ENCODE measurements around the gene PCDH9. TPM values are rescaled to one million over a fixed set of nuclear protein-coding genes. Genes with fewer than 3 reads are reported as not detected.

Gene PCDH9
- total RNA-seq, 4 donors from 2014 or later = 2.8 to 22.4 (median 12.9) TPM

DNA sequence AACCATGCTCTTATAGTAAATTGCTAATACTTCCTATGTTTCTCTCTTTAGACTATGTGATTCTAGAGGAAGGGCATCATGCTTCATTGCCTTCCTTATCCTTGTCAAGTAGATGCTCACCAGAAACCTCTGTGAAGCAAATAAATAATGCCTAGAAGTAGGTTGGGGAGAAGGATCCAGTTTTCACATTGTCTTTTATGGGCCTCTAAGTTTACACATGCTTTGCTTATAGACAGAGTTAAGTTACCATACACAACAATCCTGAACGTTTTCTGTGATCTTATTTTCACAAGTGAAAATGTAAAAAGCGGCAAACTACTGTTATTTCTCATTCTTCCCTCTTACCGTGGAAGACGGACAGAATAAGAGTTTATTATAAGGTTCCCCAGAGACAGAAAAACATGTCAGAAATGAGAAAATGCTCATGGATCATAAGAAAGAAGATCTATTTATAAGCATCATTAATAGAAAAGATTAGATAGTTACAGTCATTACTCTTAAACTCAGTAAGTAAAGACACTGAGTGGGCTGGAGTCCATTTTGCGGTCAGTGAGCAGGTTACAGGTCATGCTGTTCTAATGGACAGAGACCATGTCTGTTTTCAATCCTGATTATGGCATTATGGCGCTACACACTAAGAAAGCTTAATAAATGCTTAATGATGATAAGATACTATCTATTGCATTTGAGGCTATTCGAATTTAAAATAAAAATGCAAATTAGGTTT is 723.9 kb downstream of the PCDH9 start:
- no peak overlapping the region for H3K27ac ChIP-seq
- intact Hi-C loops (cut with DNase I) = no loop called here
- TF ChIP-seq CTCF (IDR thresholded peaks at IDR 0.05) (no peak), POLR2A (IDR thresholded peaks at IDR 0.05) (no peak)
- no peaks in the 10 kb centered on the region for H3K4me1 ChIP-seq
- H3K4me3 ChIP-seq (replicated peaks in 1 of 3) = no peak overlapping the region
- no peaks in the 10 kb centered on the region for H3K9me3 ChIP-seq
- no peaks in the 10 kb centered on the region for H3K27me3 ChIP-seq
- WGBS, 2 donors = 78 to 79% methylated on average over 7 of the region's 7 CpGs
- H3K36me3 ChIP-seq = no peaks in the 10 kb centered on the region
- no peak for DNase-seq

- H3K4me3 ChIP-seq (replicated peaks in 1 of 3) = no peak overlapping the region
Observed at GRCh38 chr13:66503890-66504289, 726.2 kb downstream of the PCDH9 start.

GRCh38 chr13:66501181-66501580 is 729.0 kb downstream of the PCDH9 start:
- Histone ChIP-seq H3K36me3 (no peaks in the 10 kb centered on the region), H3K27ac (no peak overlapping the region), H3K9me3 (no peaks in the 10 kb centered on the region), H3K4me1 (no peaks in the 10 kb centered on the region), H3K4me3 (replicated peaks in 1 of 3) (no peak overlapping the region), H3K27me3 (no peaks in the 10 kb centered on the region)
- TF ChIP-seq CTCF (IDR thresholded peaks at IDR 0.05) (no peak), POLR2A (IDR thresholded peaks at IDR 0.05) (no peak)
- intact Hi-C loops (cut with DNase I) = no loop called here
- DNase-seq = no peak

More at GRCh38 chr13:66503890-66504289, 726.2 kb downstream of the PCDH9 start:
- Histone ChIP-seq H3K9me3 (no peaks in the 10 kb centered on the region), H3K27ac (no peak overlapping the region), H3K27me3 (no peaks in the 10 kb centered on the region), H3K4me1 (no peaks in the 10 kb centered on the region), H3K36me3 (no peaks in the 10 kb centered on the region)
- no peak for DNase-seq
- intact Hi-C loops (cut with DNase I) = no loop called here
- TF ChIP-seq POLR2A (IDR thresholded peaks at IDR 0.05) = no peak
- no peak for TF ChIP-seq CTCF (IDR thresholded peaks at IDR 0.05)
- 66 to 77% methylated on average over 6 of the region's 6 CpGs for WGBS, 2 donors

DNA sequence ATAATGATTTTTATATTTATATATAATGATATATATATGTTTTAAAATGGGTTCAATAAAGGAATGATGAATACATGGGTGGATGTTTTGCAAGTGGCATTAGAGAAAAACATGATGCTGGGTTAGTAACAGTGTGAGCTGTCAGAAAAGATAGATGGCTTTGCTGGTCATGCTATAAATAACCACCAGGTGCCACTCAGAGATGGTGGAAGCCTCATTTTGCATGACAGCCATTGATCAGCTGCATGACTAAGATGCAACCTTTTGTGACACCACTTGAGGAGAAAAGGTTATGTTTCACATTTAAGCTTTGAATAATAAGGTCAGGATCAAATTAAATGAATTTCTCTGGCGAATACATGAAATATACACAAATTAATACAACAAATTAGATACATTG is 737.7 kb downstream of the PCDH9 start:
- 40 to 84% methylated on average over 1 of the region's 1 CpG for WGBS, 2 donors
- Histone ChIP-seq H3K27me3 (no peaks in the 10 kb centered on the region), H3K4me1 (no peaks in the 10 kb centered on the region), H3K27ac (no peak overlapping the region), H3K4me3 (replicated peaks in 1 of 3) (no peak overlapping the region), H3K9me3 (no peaks in the 10 kb centered on the region), H3K36me3 (no peaks in the 10 kb centered on the region)
- TF ChIP-seq POLR2A (IDR thresholded peaks at IDR 0.05) (no peak), CTCF (IDR thresholded peaks at IDR 0.05) (peak in 2 of 6 experiments; percentile 18 to 28)
- DNase-seq = no peak
- intact Hi-C loops (cut with DNase I) = no loop called here

- H3K27ac ChIP-seq = no peak overlapping the region
- DNase-seq = no peak
- 84 to 85% methylated on average over 6 of the region's 6 CpGs for WGBS, 2 donors
- H3K36me3 ChIP-seq = no peaks in the 10 kb centered on the region
- no peaks in the 10 kb centered on the region for H3K9me3 ChIP-seq
- intact Hi-C loops (cut with DNase I) = no loop called here
- H3K4me1 ChIP-seq = no peaks in the 10 kb centered on the region
- H3K27me3 ChIP-seq = no peaks in the 10 kb centered on the region
- TF ChIP-seq CTCF (IDR thresholded peaks at IDR 0.05) = no peak
- H3K4me3 ChIP-seq (replicated peaks in 1 of 3) = no peak overlapping the region
Observed at GRCh38 chr13:66491251-66491650, 738.9 kb downstream of the PCDH9 start.

Data from thyroid gland (tissue), 4 donors.